H1 (cell line): ENCODE measurements around the gene SEC61G. TPM values are rescaled to one million over a fixed set of nuclear protein-coding genes. Genes with fewer than 3 reads are reported as not detected.

ENCODE experiments used
- CTCF ChIA-PET: fragments of 300-600 bp; sonication (Branson Sonifier 250); formaldehyde crosslinking; loops from one replicate; lab custom pipeline; 2021; ENCODE audit not compliant: partially characterized antibody; lab: Charles Lee
- POLR2A ChIA-PET: fragments of 300-600 bp; sonication (Branson Sonifier 250); formaldehyde crosslinking; loops from one replicate; lab custom pipeline; 2021; ENCODE audit warnings: inconsistent platforms; ENCODE audit not compliant: partially characterized antibody; lab: Charles Lee
- DNase-seq, 2 experiments: peaks; one replicate each; pipeline versions ENCODE4 v3.0.0 to v3.0.0-alpha.2; 2010 to 2022; ENCODE audit warnings: low spot score in 2 of 2, low read depth in 1 of 2, mixed read lengths in 1 of 2
- FAIRE-seq: peaks from 2 replicates; lab custom pipeline; 2011; peaks lifted over from hg19 to GRCh38; lab: Jason Lieb, UNC
- H2AFZ ChIP-seq: 2 replicates; pipeline ENCODE4 v1.8.1; 2012; ENCODE audit warnings: low read length, inconsistent platforms
- H2AK5ac ChIP-seq: 2 replicates; pipeline ENCODE4 v1.6.1; 2013; ENCODE audit warnings: low read depth, low read length
- H2BK120ac ChIP-seq: replicated peaks from 2 replicates; pipeline ENCODE3; 2013; ENCODE audit warnings: low read depth, low read length, inconsistent platforms
- H2BK12ac ChIP-seq: 2 replicates; pipeline ENCODE4 v1.6.1; 2013; ENCODE audit warnings: low read depth, low read length
- H2BK15ac ChIP-seq: 2 replicates; pipeline ENCODE4 v1.6.1; 2013; ENCODE audit warnings: low read length
- H2BK20ac ChIP-seq: 2 replicates; pipeline ENCODE4 v1.6.1; 2013; ENCODE audit warnings: low read length
- H2BK5ac ChIP-seq: 2 replicates; pipeline ENCODE4 v1.6.1; 2013; ENCODE audit warnings: low read depth, low read length
- H3K14ac ChIP-seq: 2 replicates; pipeline ENCODE4 v1.6.1; 2013; ENCODE audit warnings: inconsistent platforms; ENCODE audit not compliant: insufficient read length
- H3K18ac ChIP-seq: 2 replicates; pipeline ENCODE4 v1.6.1; 2013; ENCODE audit warnings: low read length; ENCODE audit errors: extremely low read depth
- H3K23ac ChIP-seq: 2 replicates; pipeline ENCODE4 v1.6.1; 2013; ENCODE audit warnings: inconsistent platforms; ENCODE audit not compliant: insufficient read length
- H3K23me2 ChIP-seq: 2 replicates; pipeline ENCODE4 v1.6.1; 2013; ENCODE audit warnings: low read depth, low read length
- H3K27ac ChIP-seq: 2 replicates; pipeline ENCODE4 v1.6.1; 2011; ENCODE audit warnings: low read depth, low read length, inconsistent platforms
- H3K27me3 ChIP-seq, 4 experiments: replicated peaks in 1 of 4; 1 replicate in 1 of 4; 2 replicates in 3 of 4; pipeline versions ENCODE4 v1.6.1 to v1.8.1; 2011 to 2013; ENCODE audit warnings: low read length in 3 of 4, mild to moderate bottlenecking in 3 of 4, inconsistent platforms in 2 of 4, mixed read lengths in 2 of 4, moderate library complexity in 1 of 4; ENCODE audit not compliant: control insufficient read depth in 3 of 4, insufficient read depth in 3 of 4; ENCODE audit errors: extremely low read depth in 1 of 4
- H3K36me3 ChIP-seq, 4 experiments: 2 replicates each; pipeline versions ENCODE4 v1.6.1 to v1.8.1; 2011 to 2013; ENCODE audit warnings: mild to moderate bottlenecking in 4 of 4, low read length in 3 of 4, moderate library complexity in 2 of 4, control low read depth in 1 of 4, inconsistent platforms in 1 of 4; ENCODE audit not compliant: insufficient read depth in 4 of 4, control insufficient read depth in 2 of 4
- H3K4ac ChIP-seq: replicated peaks from 2 replicates; pipeline ENCODE3; 2013; ENCODE audit warnings: low read length, low read depth, mixed read lengths, inconsistent platforms; ENCODE audit not compliant: insufficient read length
- H3K4me1 ChIP-seq, 4 experiments: replicated peaks in 1 of 4; 1 replicate in 1 of 4; 2 replicates in 3 of 4; pipeline versions ENCODE4 v1.6.1 to v1.8.1; 2011 to 2013; ENCODE audit warnings: low read length in 3 of 4, inconsistent platforms in 2 of 4, mixed read lengths in 1 of 4; ENCODE audit not compliant: insufficient read depth in 4 of 4, control insufficient read depth in 3 of 4
- H3K4me2 ChIP-seq, 2 experiments: 2 replicates each; pipeline versions ENCODE4 v1.6.1 to v1.8.1; 2011 to 2013; ENCODE audit warnings: low read depth in 2 of 2, low read length in 2 of 2, control low read depth in 1 of 2, inconsistent platforms in 1 of 2, mild to moderate bottlenecking in 1 of 2; ENCODE audit not compliant: insufficient read depth in 1 of 2
- H3K4me3 ChIP-seq, 4 experiments: fragments of 200-600, 300-600 bp in 1 of 4; sonication (generic), shearing (Covaris generic), sonication (Bioruptor Twin) in 1 of 4; 2 replicates each; pipeline versions ENCODE4 v1.5.1 to v1.8.1; 2011 to 2016; ENCODE audit warnings: low read length in 4 of 4, low read depth in 3 of 4, control low read depth in 2 of 4, inconsistent platforms in 2 of 4, mild to moderate bottlenecking in 2 of 4, mixed read lengths in 1 of 4, moderate library complexity in 1 of 4; ENCODE audit not compliant: insufficient read depth in 2 of 4; ENCODE audit errors: extremely low read depth in 1 of 4
- H3K56ac ChIP-seq: replicated peaks from 2 replicates; pipeline ENCODE3; 2013; ENCODE audit warnings: low read depth, mild to moderate bottlenecking, mixed read lengths, low read length, inconsistent platforms; ENCODE audit not compliant: insufficient read length
- H3K79me1 ChIP-seq: 2 replicates; pipeline ENCODE4 v1.6.1; 2013; ENCODE audit warnings: low read depth, low read length, control low read depth
- H3K79me2 ChIP-seq, 2 experiments: 2 replicates each; pipeline versions ENCODE4 v1.6.1 to v1.8.1; 2012 to 2013; ENCODE audit warnings: low read length in 2 of 2, mild to moderate bottlenecking in 2 of 2, inconsistent platforms in 1 of 2; ENCODE audit not compliant: insufficient read depth in 2 of 2, control insufficient read depth in 1 of 2
- H3K9ac ChIP-seq, 4 experiments: replicated peaks in 1 of 4; 1 replicate in 1 of 4; 2 replicates in 3 of 4; pipeline versions ENCODE4 v1.6.1 to v1.8.1; 2011 to 2013; ENCODE audit warnings: low read depth in 3 of 4, low read length in 3 of 4, control low read depth in 2 of 4, mild to moderate bottlenecking in 2 of 4, moderate library complexity in 2 of 4, inconsistent platforms in 1 of 4; ENCODE audit errors: extremely low read depth in 1 of 4
- H3K9me3 ChIP-seq, 2 experiments: 2 replicates each; pipeline versions ENCODE4 v1.6.1 to v1.8.1; 2012 to 2013; ENCODE audit warnings: mild to moderate bottlenecking in 2 of 2, moderate library complexity in 2 of 2, control low read depth in 1 of 2, inconsistent platforms in 1 of 2, low read depth in 1 of 2, low read length in 1 of 2, mixed read lengths in 1 of 2; ENCODE audit not compliant: insufficient read depth in 2 of 2
- H4K20me1 ChIP-seq, 2 experiments: replicated peaks in 1 of 2; 2 replicates each; pipeline versions ENCODE3 to v1.8.1; 2011 to 2013; ENCODE audit warnings: inconsistent platforms in 2 of 2, low read length in 2 of 2, mild to moderate bottlenecking in 1 of 2; ENCODE audit not compliant: insufficient read depth in 2 of 2, control insufficient read depth in 1 of 2
- H4K5ac ChIP-seq: 2 replicates; pipeline ENCODE4 v1.6.1; 2013; ENCODE audit warnings: low read length, low read depth, mixed read lengths, inconsistent platforms; ENCODE audit not compliant: insufficient read length
- H4K8ac ChIP-seq: 2 replicates; pipeline ENCODE4 v1.8.0; 2013; ENCODE audit warnings: mild to moderate bottlenecking, moderate library complexity, low read length, inconsistent platforms; ENCODE audit not compliant: insufficient read depth; ENCODE audit errors: extremely low read depth
- H4K91ac ChIP-seq: replicated peaks from 2 replicates; pipeline ENCODE3; 2013; ENCODE audit warnings: low read length, mixed read lengths, inconsistent platforms; ENCODE audit not compliant: insufficient read length
- CHD1 ChIP-seq: IDR thresholded peaks from 2 replicates; pipeline ENCODE4 v1.6.1; 2012; ENCODE audit warnings: low read depth, low read length, improper control_type of control experiment
- POLR2A ChIP-seq, 2 experiments: IDR thresholded peaks; 1 replicate in 1 of 2; 2 replicates in 1 of 2; pipeline ENCODE4 v1.6.1; 2011; ENCODE audit warnings: low read depth in 2 of 2, low read length in 2 of 2, mild to moderate bottlenecking in 2 of 2; ENCODE audit errors: control extremely low read depth in 1 of 2
- SP4 ChIP-seq: IDR thresholded peaks from 2 replicates; pipeline ENCODE4 v1.6.1; 2012; ENCODE audit warnings: low read length, inconsistent platforms
- WGBS, 2 experiments: shearing (Covaris generic) in 1 of 2; methylation state at CpG; one replicate each; pipeline versions ENCODE4 v1.1.6 to v1.1.7; 2013 to 2015; ENCODE audit warnings: low lambda C conversion rate in 2 of 2, mixed read lengths in 2 of 2, inconsistent platforms in 1 of 2, low coverage in 1 of 2, missing lambda C conversion rate in 1 of 2; ENCODE audit not compliant: insufficient replicate concordance in 2 of 2, insufficient coverage in 1 of 2, insufficient read length in 1 of 2; ENCODE audit errors: extremely low coverage in 1 of 2, missing lambda C conversion rate in 1 of 2; 5-methylcytosine and 5-hydroxymethylcytosine counted together
- polyA plus RNA-seq, 7 experiments: library from polyadenylated mRNA; depleted of rRNA in 3 of 7; stranded (reverse) in 5 of 7; unstranded in 2 of 7; fragments of >200 nt in 5 of 7; fragments of 200-250 nt in 2 of 7; gene quantifications; 1 replicate in 5 of 7; 2 replicates in 1 of 7; 4 replicates in 1 of 7; pipeline versions ENCODE4 v1.2.1 to v1.2.3, GENCODE V29; 2011 to 2013; ENCODE audit warnings: missing spikeins in 2 of 7, mixed read lengths in 2 of 7
- total RNA-seq: library from RNA; stranded (reverse); fragmentation: NEBNext Ultra II Directional; extraction: Animal tissue kit (Norgen Biotek cat#: 25700); gene quantifications from 2 replicates; pipeline ENCODE4 v1.2.1, GENCODE V29; 2021
- TF ChIP-seq, protein P1 (sequence below): IDR thresholded peaks from 2 replicates; pipeline ENCODE4 v1.6.1; 2011; ENCODE audit warnings: low read depth, mild to moderate bottlenecking, low read length; ENCODE audit not compliant: insufficient read depth
- TF ChIP-seq, protein P2 (sequence below): IDR thresholded peaks from 2 replicates; pipeline ENCODE4 v1.6.1; 2012; ENCODE audit warnings: inconsistent platforms

The SEC61G gene
- total and polyA plus RNA-seq, 2 of the 8 experiments (the other 6 are each of a cell fraction or from before 2014, with no cell fraction given): 142 to 274 TPM

DNA sequence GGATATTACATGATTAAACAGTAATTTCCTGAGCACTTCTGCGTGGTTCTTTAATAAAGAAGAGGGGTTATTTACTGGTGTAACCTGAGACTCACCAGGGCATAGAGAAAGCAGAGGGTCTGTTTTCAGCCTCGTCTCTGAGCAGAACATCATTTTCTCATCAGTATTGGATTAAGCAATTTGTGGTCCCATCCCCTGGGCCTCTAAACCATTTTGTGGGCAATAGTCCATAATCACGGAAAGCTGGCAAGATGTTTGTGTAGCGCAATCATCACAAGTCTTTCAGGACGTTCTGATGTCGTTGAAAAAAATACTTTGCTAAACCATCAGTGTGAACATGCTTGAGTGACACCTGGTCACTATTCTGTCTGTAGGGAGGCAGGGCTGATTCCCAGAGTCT lies 37.1 kb upstream of the SEC61G start:
- no peak overlapping the region for H2BK15ac ChIP-seq
- H2BK120ac ChIP-seq: no peak overlapping the region

More for the DNA sequence above, 37.1 kb upstream of the SEC61G start:
- WGBS, 2 experiments: 83% methylated on average over 6 of the region's 6 CpGs; no CpG with 5 or more reads in 1 of the 2 experiments
- no peak overlapping the region for H4K5ac ChIP-seq
- H3K4me1 ChIP-seq: no peaks in the 10 kb centered on the region
- no peaks in the 10 kb centered on the region for H3K9me3 ChIP-seq
- H3K79me1 ChIP-seq: no peaks in the 10 kb centered on the region
- no peak overlapping the region for H3K18ac ChIP-seq
- no peaks in the 10 kb centered on the region; the same call in 1 of the 2 replicates for H3K23me2 ChIP-seq
- no peak overlapping the region for H3K9ac ChIP-seq
- no peak overlapping the region for H3K4me2 ChIP-seq
- H4K91ac ChIP-seq: no peak overlapping the region
- H3K4me3 ChIP-seq: no peak overlapping the region
- POLR2A ChIA-PET: no interaction called here
- H3K4ac ChIP-seq: no peak overlapping the region
- H3K14ac ChIP-seq: no peak overlapping the region
- H2AK5ac ChIP-seq: no peak overlapping the region
- no peaks in the 10 kb centered on the region for H4K20me1 ChIP-seq
- H4K8ac ChIP-seq: no peak overlapping the region
- H3K36me3 ChIP-seq: no peaks in the 10 kb centered on the region
- DNase-seq (no peak), FAIRE-seq (no peak)
- no peak overlapping the region for H3K56ac ChIP-seq
- no peak overlapping the region for H2BK12ac ChIP-seq
- CTCF ChIA-PET: interaction anchor here (1.2 to 3.0 kb wide), 3 partner anchors 22 to 459 kb away, joined by 3 to 11 read pairs (median 5); no protein-coding TSS in a partner anchor
- no peak for TF ChIP-seq SP4
- TF ChIP-seq POLR2A (IDR thresholded peaks at IDR 0.05; ENCODE audit: control extremely low read depth in 1 of 2, low read depth in 2 of 2, low read length in 2 of 2): no peak
- TF ChIP-seq, protein P1, sequence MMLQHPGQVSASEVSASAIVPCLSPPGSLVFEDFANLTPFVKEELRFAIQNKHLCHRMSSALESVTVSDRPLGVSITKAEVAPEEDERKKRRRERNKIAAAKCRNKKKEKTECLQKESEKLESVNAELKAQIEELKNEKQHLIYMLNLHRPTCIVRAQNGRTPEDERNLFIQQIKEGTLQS: no peak
- TF ChIP-seq, protein P2, sequence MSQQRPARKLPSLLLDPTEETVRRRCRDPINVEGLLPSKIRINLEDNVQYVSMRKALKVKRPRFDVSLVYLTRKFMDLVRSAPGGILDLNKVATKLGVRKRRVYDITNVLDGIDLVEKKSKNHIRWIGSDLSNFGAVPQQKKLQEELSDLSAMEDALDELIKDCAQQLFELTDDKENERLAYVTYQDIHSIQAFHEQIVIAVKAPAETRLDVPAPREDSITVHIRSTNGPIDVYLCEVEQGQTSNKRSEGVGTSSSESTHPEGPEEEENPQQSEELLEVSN: no peak
- no peak for TF ChIP-seq CHD1
- no peak overlapping the region for H3K27ac ChIP-seq
- no peaks in the 10 kb centered on the region for H3K27me3 ChIP-seq
- no peak overlapping the region for H3K23ac ChIP-seq
- no peak overlapping the region for H2AFZ ChIP-seq
- H3K79me2 ChIP-seq: no peaks in the 10 kb centered on the region
- no peak overlapping the region for H2BK20ac ChIP-seq
- no peak overlapping the region for H2BK5ac ChIP-seq
